Activated CD8-positive, alpha-beta memory T cell treated with anti-CD3 and anti-CD28 coated beads for 36 hours (primary cell): ENCODE results near the gene PGAM2. TPM values are rescaled to one million over a fixed set of nuclear protein-coding genes. Genes with fewer than 3 reads are reported as not detected.

Experiments used
- CTCF ChIA-PET: fragments of 350-600 bp; sonication (Branson Sonifier 250); formaldehyde crosslinking; loops from one replicate; lab custom pipeline; 2021; ENCODE audit warnings: antibody characterized with exemption; lab: Charles Lee
- POLR2A ChIA-PET: fragments of 350-600 bp; sonication (Branson Sonifier 250); formaldehyde crosslinking; loops from one replicate; lab custom pipeline; 2021; ENCODE audit warnings: antibody characterized with exemption; lab: Charles Lee
- total RNA-seq, 2 experiments: library from RNA; stranded (reverse); gene quantifications; one replicate each; pipeline ENCODE4 v1.2.3, GENCODE V29; 2021

PGAM2 gene
- total RNA-seq: not detected

DNA sequence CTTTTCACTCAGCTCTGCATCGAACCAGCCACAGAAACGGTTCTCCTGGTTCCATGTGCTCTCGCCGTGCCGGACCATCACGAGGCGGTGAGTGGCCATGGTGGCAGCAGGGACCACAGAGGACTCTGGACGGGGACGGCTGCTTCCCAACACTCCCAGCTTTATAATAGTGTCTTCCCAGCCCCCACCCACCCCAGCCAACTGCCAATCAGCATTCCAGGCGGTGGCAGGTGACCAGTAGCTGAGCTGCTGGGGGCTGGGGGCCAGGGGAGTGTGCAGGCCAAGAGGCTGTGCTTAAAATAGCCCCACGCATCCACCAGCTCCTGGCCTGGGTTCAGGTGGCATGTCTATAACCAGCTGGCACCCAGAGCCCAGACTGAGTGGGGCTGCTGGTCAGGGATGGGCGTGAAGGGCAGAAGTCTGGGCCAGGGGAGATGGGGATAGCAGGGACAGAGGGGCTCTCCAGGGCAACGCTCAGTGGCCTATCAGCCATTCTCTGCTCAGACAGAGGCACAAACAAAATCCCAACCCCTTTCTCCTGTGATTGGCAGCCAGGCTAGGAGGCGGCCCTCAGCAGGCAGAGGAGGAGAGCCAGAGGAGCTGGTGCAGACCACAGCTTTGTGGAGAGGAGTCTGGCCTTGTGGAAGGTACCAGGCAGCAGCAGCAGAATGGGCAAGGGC lies at the start of gene PGAM2:
Gene PGAM2 (minus strand): TSS at position 137 of the 680 bp plus-strand sequence. CDS start 38 bp downstream, at position 99.
- POLR2A ChIA-PET: interaction anchor here (0.6 to 1.0 kb wide), 3 partner anchors 16 to 135 kb away, joined by 3 to 6 read pairs (median 5); partner anchors contain the start of genes DBNL and YKT6
- CTCF ChIA-PET: interaction anchor here (1.6 kb wide), 1 partner anchor 21 kb away, joined by 3 read pairs; the partner anchor contains the start of gene DBNL

DNA sequence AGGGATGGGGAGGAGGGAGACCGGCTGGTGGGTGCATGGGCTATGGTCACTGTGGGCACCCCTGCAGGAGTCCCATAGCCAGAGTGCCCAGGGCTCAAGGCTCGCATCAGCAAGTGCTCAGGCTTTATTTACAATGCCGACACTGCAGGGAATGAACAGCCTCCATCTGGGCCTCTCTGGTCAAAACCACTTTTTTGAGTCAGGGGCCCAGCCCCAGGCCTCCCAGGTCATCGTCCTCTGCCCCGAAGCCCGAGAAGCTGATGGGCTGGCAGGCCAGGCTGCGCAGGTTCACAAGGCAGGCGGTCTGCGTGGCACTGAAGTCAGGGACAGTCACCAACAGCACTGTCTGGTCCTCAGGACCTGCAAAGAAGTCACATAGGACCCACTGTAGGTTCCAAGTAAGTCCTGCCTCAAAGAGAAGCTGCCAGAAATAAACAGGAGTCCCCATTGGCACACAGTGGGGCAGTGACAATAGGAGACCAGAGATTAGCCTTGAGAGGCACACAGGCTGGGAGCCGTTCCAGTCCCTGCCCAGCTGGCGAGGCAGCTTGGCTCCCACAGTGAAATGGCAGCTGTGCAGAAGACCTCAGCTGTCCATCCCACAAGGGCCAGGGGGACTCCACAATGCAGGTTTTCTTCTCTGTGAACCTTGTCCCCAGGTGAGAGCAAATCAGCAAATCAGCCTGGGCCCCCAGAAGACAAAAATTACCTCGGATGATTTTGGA lies 49.4 kb upstream of the PGAM2 start:
- POLR2A ChIA-PET: interaction anchor here (0.6 kb wide), 1 partner anchor 86 kb away, joined by 3 read pairs; the partner anchor contains the start of gene YKT6
- CTCF ChIA-PET: interaction anchor here (1.2 kb wide), 1 partner anchor 33 kb away, joined by 3 read pairs; no protein-coding TSS in a partner anchor

DNA sequence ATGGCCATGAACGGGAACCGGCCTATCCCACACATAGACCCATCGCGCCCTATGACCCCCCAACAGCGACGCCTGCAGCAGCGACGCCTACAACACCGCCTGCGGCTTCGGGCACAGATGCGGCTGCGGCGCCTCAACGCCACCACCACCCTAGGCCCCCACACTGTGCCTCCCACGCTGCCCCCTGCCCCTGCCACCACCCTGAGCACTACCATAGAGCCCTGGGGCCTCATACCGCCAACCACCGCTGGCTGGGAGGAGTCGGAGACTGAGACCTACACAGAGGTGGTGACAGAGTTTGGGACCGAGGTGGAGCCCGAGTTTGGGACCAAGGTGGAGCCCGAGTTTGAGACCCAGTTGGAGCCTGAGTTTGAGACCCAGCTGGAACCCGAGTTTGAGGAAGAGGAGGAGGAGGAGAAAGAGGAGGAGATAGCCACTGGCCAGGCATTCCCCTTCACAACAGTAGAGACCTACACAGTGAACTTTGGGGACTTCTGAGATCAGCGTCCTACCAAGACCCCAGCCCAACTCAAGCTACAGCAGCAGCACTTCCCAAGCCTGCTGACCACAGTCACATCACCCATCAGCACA lies 48.5 kb upstream of the PGAM2 start:
- POLR2A ChIA-PET: no interaction called here
- CTCF ChIA-PET: no interaction called here

DNA sequence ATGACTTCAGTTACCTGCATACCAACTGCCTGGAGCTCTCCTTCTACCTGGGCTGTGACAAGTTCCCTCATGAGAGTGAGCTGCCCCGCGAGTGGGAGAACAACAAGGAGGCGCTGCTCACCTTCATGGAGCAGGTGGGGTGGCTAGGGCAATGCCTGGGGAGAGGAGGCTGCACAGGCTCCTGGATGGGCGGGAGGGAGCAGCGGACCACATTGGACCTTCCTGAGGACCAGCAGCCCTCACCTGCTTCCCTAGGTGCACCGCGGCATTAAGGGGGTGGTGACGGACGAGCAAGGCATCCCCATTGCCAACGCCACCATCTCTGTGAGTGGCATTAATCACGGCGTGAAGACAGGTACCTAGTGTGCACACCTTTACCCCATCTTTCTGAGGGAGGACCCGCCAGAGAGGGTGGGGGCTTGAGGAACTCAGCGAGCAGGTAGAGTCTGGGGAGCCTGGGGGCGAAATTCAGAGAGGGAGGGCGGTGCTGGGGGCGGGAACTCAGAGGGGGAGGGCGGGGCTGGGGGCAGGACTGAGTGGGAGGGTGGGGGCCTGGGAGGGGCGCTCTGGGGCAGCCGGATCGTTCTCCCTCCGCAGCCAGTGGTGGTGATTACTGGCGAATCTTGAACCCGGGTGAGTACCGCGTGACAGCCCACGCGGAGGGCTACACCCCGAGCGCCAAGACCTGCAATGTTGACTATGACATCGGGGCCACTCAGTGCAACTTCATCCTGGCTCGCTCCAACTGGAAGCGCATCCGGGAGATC lies 47.8 kb upstream of the PGAM2 start:
- CTCF ChIA-PET: interaction anchor here (0.9 kb wide), 1 partner anchor 30 kb away, joined by 3 read pairs; no protein-coding TSS in a partner anchor
- POLR2A ChIA-PET: no interaction called here

DNA sequence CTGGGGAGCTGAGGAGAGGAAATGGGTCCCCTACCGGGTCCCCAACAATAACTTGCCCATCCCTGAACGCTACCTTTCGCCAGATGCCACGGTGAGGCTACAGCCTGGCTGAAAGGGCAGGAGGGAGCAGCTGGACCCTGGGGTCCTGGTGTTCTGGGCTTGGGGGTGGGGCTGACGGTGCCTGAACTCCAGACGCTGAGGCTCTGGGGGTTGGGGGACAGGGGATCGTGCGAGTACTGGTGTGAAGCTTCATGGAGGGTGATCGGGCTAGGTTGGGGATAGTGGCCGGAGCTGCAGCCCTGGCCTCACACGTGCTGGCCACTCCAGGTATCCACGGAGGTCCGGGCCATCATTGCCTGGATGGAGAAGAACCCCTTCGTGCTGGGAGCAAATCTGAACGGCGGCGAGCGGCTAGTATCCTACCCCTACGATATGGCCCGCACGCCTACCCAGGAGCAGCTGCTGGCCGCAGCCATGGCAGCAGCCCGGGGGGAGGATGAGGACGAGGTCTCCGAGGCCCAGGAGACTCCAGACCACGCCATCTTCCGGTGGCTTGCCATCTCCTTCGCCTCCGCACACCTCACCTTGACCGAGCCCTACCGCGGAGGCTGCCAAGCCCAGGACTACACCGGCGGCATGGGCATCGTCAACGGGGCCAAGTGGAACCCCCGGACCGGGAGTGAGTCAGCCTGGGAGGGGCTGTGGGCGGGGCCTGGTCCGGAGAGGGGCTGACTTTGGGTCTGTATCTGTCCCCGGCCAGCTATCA lies 47.0 kb upstream of the PGAM2 start:
- CTCF ChIA-PET: interaction anchor here (0.6 to 0.9 kb wide), 2 partner anchors 29 to 30 kb away, joined by 3 to 4 read pairs; no protein-coding TSS in a partner anchor

DNA sequence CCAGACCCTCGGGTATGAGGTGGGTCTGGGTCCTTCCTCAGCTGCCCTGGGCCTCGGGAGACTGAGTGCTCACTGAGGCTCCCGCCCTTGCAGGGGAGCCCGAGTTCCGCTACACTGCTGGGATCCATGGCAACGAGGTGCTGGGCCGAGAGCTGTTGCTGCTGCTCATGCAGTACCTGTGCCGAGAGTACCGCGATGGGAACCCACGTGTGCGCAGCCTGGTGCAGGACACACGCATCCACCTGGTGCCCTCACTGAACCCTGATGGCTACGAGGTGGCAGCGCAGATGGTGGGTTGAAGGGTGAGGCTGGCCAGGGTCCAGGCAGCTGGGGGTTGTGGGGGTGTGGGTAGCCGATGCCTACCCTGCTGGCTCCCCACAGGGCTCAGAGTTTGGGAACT lies 46.4 kb upstream of the PGAM2 start:
- CTCF ChIA-PET: interaction anchor here (0.6 to 0.9 kb wide), 2 partner anchors 30 to 31 kb away, joined by 3 to 4 read pairs; no protein-coding TSS in a partner anchor
- POLR2A ChIA-PET: interaction anchor here (0.6 to 1.0 kb wide), 3 partner anchors 11 to 79 kb away, joined by 3 to 4 read pairs (median 3); partner anchors contain the start of gene POLD2

More for the DNA sequence above, 47.0 kb upstream of the PGAM2 start:
- POLR2A ChIA-PET: interaction anchor here (1.0 kb wide), 1 partner anchor 11 kb away, joined by 4 read pairs; the partner anchor contains the start of gene POLD2

DNA sequence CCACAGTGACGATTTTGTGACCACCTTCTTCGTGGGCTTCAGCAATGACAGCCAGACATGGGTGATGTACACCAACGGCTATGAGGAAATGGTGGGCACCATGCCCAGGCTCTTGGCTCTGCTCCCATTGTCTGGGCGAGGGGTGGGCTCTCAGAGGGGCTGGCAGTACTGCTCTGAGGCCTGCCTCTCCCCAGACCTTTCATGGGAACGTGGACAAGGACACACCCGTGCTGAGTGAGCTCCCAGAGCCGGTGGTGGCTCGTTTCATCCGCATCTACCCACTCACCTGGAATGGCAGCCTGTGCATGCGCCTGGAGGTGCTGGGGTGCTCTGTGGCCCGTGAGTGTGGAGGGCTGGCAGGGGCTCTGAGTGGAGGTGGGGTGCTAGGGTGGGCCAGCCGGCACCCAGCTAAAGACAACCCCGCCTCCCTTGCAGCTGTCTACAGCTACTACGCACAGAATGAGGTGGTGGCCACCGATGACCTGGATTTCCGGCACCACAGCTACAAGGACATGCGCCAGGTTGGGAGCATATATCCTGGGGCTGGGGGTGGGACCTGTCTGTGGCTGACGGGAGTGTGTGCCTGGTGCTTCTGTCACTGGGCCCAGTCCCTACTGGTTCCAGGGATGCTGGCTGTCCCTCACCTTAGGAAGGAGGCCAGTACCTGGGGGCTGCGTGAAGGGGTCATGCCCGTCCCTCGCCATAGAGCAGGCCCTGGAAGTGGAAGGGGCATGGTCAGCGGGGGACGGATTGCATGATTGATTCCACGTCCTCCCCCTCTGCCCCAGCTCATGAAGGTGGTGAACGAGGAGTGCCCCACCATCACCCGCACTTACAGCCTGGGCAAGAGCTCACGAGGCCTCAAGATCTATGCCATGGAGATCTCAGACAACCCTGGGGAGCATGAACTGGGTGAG lies 45.6 kb upstream of the PGAM2 start:
- POLR2A ChIA-PET: interaction anchor here (0.6 to 1.0 kb wide), 3 partner anchors 12 to 78 kb away, joined by 3 to 4 read pairs (median 3); partner anchors contain the start of gene POLD2
- CTCF ChIA-PET: no interaction called here

DNA sequence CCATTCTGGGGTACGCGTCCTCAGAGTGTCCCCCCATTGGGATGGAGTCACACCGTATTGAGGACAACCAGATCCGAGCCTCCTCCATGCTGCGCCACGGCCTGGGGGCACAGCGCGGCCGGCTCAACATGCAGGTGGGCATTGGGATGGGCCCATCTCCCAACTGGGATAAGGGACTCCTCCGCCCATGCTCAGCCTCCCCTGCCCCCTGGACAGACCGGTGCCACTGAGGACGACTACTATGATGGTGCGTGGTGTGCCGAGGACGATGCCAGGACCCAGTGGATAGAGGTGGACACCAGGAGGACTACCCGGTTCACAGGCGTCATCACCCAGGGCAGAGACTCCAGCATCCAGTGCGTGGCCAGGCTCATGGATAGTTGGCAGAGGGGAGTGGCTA lies 44.6 kb upstream of the PGAM2 start:
- POLR2A ChIA-PET: interaction anchor here (1.5 kb wide), 1 partner anchor 13 kb away, joined by 3 read pairs; the partner anchor contains the start of gene POLD2

DNA sequence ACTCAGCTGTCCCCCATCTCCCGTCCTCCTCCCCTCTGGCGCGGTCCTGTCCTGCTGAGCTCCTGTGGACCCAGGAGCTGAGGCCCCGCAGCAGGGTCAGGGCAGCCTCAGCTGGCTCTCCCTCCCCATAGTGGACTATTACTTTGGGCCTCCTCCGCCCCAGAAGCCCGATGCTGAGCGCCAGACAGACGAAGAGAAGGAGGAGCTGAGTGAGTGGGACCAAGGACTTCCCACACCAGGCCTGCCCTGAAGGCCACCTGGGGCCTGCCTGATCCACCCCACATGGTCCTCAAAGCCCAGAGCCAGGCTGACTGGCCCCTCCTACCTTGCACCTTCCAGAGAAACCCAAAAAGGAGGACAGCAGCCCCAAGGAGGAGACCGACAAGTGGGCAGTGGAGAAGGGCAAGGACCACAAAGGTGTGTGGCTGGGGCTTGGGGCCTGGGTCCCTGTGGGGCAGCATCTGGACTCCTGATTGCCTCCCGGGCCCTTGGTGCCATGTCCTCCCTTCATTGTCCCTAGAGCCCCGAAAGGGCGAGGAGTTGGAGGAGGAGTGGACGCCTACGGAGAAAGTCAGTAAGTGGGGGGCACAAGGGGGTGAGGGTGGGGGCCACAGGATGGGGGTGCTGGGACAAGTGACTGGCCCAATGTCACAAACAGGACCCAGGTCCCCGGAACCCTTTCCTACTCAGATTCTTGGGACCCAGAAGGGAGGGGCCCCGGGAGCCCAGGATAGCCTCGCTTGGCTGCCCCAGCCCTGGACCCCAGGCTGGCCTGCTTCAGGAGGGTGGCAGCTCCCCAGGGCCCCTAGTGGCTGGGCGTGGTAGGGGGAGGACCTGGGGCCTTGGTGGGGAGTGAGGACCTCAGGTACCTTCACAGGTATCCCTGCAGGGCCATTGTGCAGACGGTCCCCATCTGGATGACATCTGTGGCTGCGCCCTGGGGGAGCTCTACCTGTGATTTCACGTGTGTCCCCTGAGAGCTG lies 43.7 kb upstream of the PGAM2 start:
- POLR2A ChIA-PET: interaction anchor here (1.5 kb wide), 1 partner anchor 14 kb away, joined by 3 read pairs; the partner anchor contains the start of gene POLD2
- CTCF ChIA-PET: no interaction called here

More for the DNA sequence above, 44.6 kb upstream of the PGAM2 start:
- CTCF ChIA-PET: no interaction called here

DNA sequence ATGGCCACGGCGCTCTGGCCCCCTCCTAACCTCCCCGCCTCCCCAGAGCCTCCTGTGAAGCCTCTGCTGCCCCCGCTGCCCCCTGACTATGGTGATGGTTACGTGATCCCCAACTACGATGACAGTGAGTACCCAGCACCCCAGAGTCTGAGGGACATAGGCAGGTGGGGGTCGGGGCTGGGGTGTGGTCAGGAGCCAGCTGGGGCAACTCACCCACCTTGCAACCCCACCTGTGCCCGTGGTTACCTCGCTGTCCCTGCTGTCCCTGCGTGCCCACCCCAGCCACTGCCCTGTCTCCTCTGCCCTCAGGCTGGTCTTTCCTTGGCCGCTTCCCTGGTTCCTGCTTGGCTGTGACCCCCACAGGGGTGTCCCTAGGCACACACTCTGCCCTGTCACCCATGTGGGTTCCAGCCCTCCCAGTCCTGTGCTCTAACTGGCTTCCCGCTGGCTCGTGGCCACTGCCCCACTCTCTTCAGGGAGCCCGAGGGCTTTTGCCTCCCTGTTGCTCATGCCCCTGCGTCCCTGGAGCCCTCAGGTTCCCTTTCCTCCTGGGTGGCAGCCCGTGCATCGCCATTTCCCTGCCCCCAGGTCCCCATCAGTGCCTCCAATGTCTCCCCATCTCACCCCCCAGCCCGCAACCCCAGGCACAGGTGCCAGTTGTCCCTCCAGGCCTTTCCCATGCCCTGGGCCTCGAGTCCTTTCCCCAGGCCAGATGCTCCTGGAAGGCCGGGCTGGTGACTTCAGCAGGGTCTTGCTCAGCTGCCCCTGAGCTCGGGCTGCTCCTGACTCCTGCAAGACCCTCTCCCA lies 42.8 kb upstream of the PGAM2 start:
- CTCF ChIA-PET: no interaction called here

DNA sequence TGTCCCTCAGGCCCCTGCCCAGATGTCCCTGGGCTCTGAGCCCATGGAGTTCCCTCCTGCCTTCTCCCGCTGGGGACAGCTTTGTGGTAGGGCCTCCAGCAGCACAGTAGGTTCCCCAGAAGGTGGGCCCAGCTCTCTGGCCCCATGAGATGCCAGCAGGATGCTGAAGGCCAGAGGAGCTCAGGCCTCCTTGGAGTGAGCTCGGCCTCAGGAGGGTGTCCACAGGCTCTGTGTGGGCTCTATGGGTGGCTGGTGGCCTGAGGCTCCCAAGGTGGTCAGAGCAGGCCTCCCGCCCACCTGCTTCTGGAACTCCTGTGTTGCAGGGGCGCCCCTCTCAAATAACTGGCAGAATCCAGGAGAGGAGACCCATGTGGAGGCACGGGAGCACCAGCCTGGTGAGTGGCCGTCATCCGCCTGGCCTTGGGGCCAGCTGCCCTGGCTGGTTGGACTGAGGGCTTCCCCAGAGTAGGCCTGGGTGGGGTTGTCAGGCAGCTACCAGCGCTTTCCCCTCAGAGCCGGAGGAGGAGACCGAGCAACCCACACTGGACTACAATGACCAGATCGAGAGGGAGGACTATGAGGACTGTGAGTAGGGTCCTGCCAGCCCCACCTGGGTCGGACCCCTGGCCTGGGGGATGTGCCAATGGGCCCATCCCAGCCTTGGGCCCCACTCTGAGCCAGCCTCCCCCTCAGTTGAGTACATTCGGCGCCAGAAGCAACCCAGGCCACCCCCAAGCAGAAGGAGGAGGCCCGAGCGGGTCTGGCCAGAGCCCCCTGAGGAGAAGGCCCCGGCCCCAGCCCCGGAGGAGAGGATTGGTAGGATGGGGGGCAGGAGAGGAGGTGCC lies 42.0 kb upstream of the PGAM2 start:
- CTCF ChIA-PET: no interaction called here
- POLR2A ChIA-PET: interaction anchor here (0.5 kb wide), 1 partner anchor 509 kb away, joined by 3 read pairs; no protein-coding TSS in a partner anchor

More for the DNA sequence above, 42.8 kb upstream of the PGAM2 start:
- POLR2A ChIA-PET: no interaction called here

DNA sequence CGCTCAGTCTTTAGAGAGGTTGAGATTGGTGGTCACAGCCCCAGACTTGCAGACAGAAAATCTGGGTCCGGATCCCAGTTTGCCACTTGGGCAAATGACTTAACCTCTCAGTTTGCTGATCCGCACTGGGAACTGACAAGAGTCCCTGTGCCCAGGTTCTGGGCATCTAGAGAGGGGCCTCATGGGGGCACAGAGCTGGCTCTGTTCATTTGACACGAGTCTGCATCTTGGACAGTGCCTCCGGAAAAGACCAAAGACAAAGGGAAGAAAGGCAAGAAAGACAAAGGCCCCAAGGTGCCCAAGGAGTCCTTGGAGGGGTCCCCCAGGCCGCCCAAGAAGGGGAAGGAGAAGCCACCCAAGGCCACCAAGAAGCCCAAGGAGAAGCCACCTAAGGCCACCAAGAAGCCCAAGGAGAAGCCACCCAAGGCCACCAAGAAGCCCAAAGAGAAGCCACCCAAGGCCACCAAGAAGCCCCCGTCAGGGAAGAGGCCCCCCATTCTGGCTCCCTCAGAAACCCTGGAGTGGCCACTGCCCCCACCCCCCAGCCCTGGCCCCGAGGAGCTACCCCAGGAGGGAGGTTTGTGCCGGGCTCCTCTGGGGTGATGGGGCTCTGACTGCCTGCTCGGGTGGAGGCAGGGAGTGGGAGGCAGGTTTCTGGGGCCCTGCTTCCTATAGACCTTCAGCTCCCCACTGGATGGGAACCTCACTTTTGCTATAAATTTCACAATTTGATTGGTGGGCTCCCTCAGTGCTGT lies 41.1 kb upstream of the PGAM2 start:
- CTCF ChIA-PET: no interaction called here

DNA sequence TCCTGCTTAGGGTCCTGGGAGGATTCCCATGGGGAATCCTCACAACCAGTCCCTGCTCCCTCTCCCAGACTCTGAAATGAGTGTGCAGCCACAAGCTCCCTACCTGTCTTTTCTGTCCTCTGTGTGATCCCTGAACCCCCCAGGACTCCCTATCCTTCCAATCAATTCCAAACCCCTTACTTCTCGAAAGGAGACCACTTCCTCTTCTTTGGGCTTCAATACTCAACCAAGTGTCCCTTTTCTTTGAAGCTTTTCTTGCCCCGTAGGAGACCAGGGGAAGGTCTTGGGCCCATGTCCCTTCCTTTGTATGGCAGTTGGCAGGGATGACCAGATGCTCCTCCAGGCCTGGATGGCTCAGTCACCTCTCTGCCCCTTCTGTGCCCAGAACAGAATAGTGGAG lies 40.5 kb upstream of the PGAM2 start:
- ChIA-PET CTCF (interaction anchor here (1.0 kb wide), 1 partner anchor 17 kb away, joined by 3 read pairs; the partner anchor contains the start of gene POLD2), POLR2A (interaction anchor here (0.6 to 0.7 kb wide), 2 partner anchors 12 to 18 kb away, joined by 3 read pairs; no protein-coding TSS in a partner anchor)

More for the DNA sequence above, 41.1 kb upstream of the PGAM2 start:
- POLR2A ChIA-PET: interaction anchor here (0.5 to 0.6 kb wide), 2 partner anchors 18 to 508 kb away, joined by 3 read pairs; no protein-coding TSS in a partner anchor
